CD4-positive, alpha-beta T cell treated with Interleukin-4 for 1 hour (primary cell): ENCODE results near the gene TNFAIP2.
"Not testable (repeated sequence)": the region's sequence is repeated elsewhere in the genome, so short reads cannot be mapped to it uniquely, and the experiment has no call there.

Source experiments
- DNase-seq, 2 donors: peaks; one replicate each; pipeline ENCODE4 v3.0.0-alpha.2; 2020 to 2022

Gene TNFAIP2

GRCh38 chr14:103136388-103137271, 13.4 kb downstream of the TNFAIP2 start:
- no peak for DNase-seq

- no peak for DNase-seq
Measured at GRCh38 chr14:103137689-103138300, 14.5 kb downstream of the TNFAIP2 start.

GRCh38 chr14:103138301-103139131, 15.3 kb downstream of the TNFAIP2 start:
- DNase-seq, result no peak

GRCh38 chr14:103139132-103140025, 16.1 kb downstream of the TNFAIP2 start:
- DNase-seq, result no peak

- DNase-seq, result no peak
Measured at GRCh38 chr14:103140316-103141109, 17.3 kb downstream of the TNFAIP2 start.

GRCh38 chr14:103141117-103141796, 18.0 kb downstream of the TNFAIP2 start:
- DNase-seq, result no peak

GRCh38 chr14:103142026-103142425, 18.8 kb downstream of the TNFAIP2 start:
- no peak for DNase-seq

- DNase-seq, result no peak
Measured at GRCh38 chr14:103142721-103143302, 19.6 kb downstream of the TNFAIP2 start.

- no peak for DNase-seq
Measured at GRCh38 chr14:103143506-103143905, 20.2 kb downstream of the TNFAIP2 start.

- no peak for DNase-seq
Measured at GRCh38 chr14:103144085-103144484, 20.8 kb downstream of the TNFAIP2 start.

- no peak for DNase-seq
Measured at GRCh38 chr14:103146141-103146709, 23.0 kb downstream of the TNFAIP2 start.

- no peak for DNase-seq
Measured at GRCh38 chr14:103149351-103150237, 26.3 kb downstream of the TNFAIP2 start.

GRCh38 chr14:103151270-103151945, 28.1 kb downstream of the TNFAIP2 start:
- no peak for DNase-seq

GRCh38 chr14:103155010-103155409, 31.7 kb downstream of the TNFAIP2 start:
- DNase-seq, result no peak

GRCh38 chr14:103155416-103155815, 32.2 kb downstream of the TNFAIP2 start:
- not testable (repeated sequence) for DNase-seq

- no peak for DNase-seq
Measured at GRCh38 chr14:103155826-103156394, 32.6 kb downstream of the TNFAIP2 start.

- DNase-seq, result no peak
Measured at GRCh38 chr14:103156651-103157378, 33.6 kb downstream of the TNFAIP2 start.
